Endothelial cell of hepatic sinusoid (primary cell): ENCODE data around the gene ZSCAN12.

Experiments
- in situ Hi-C: cut with HindIII; loops from 2 replicates; pipeline ENCODE4 v1.10.0; 2017; ENCODE audit warnings: low sequenced_read_pairs

The ZSCAN12 gene

DNA sequence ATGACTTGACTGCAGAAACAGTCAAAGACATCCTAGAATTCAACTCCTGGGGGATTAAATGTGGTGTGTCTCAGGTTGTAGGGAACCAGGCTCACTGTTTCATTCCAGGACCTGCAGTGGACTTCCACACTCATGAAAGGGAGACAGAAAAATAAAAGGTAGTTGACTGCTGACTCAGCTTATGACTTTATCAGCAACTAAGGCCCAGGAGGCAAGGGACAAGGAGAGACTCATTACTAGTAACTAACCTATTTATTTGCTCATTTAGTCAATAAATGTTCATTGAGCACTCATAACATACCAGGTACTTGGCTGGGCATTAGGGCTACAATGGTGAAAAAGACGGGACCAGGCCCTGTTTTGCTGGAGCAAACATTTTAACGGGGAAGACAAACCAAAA lies 66.5 kb downstream of the ZSCAN12 start:
- in situ Hi-C loops: no loop called here

DNA sequence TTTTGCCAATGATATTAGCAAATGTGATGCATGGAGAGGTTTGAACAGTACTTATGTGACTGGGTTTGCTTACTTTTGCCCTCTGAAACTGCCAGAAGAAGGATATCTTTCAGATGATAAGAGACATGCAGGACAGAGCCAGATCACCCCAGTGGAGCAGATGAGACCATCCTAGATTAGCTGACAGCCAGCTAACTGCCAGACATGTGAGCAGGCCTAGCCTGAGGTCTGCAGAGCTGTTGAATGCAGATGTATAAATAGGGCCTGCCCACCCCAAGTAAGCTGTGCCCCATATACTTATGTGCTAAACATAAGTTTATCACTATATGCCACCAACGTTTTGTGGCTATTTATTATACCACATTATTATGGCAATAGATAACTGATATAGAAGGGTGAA lies 69.5 kb downstream of the ZSCAN12 start:
- in situ Hi-C loops: no loop called here
